Astrocyte of the spinal cord (primary cell): ENCODE results near the gene ADAMTS19.

Experiments used
- DNase-seq: peaks from one replicate; pipeline ENCODE4 v3.0.0; 2011; ENCODE audit warnings: low read depth, low spot score
- H3K4me3 ChIP-seq: 2 replicates; pipeline ENCODE4 v1.5.1; 2011; ENCODE audit warnings: low read depth, mild to moderate bottlenecking, low read length, moderate library complexity
- CTCF ChIP-seq: IDR thresholded peaks from 2 replicates; pipeline ENCODE4 v1.5.1; 2012; ENCODE audit warnings: low read depth, mild to moderate bottlenecking, low read length, inconsistent platforms
- in situ Hi-C: cut with HindIII; loops from 2 replicates; pipeline ENCODE4 v1.10.0; 2017; ENCODE audit warnings: low sequenced_read_pairs

ADAMTS19 gene

GRCh38 chr5:129496864-129497595, 36.9 kb downstream of the ADAMTS19 start:
- in situ Hi-C loops, result no loop called here
- H3K4me3 ChIP-seq, result no peak overlapping the region
- DNase-seq, result no peak
- TF ChIP-seq CTCF, result no peak

- no peak for TF ChIP-seq CTCF
- in situ Hi-C loops, result no loop called here
- no peak overlapping the region for H3K4me3 ChIP-seq
- no peak for DNase-seq
These were observed 39.2 kb downstream of the ADAMTS19 start for GRCh38 chr5:129499208-129499852.

- in situ Hi-C loops, result no loop called here
- no peak for DNase-seq
- TF ChIP-seq CTCF, result no peak
- no peak overlapping the region for H3K4me3 ChIP-seq
These were observed 40.0 kb downstream of the ADAMTS19 start for GRCh38 chr5:129500101-129500500.

GRCh38 chr5:129506086-129506485, 46.0 kb downstream of the ADAMTS19 start:
- TF ChIP-seq CTCF, result no peak
- no peak overlapping the region for H3K4me3 ChIP-seq
- in situ Hi-C loops, result no loop called here
- peak; percentile 62 for DNase-seq

- in situ Hi-C loops, result no loop called here
- no peak for DNase-seq
These were observed 46.9 kb downstream of the ADAMTS19 start for GRCh38 chr5:129506950-129507349.

GRCh38 chr5:129507527-129507926, 47.4 kb downstream of the ADAMTS19 start:
- TF ChIP-seq CTCF, result no peak

More at GRCh38 chr5:129506950-129507349, 46.9 kb downstream of the ADAMTS19 start:
- no peak overlapping the region for H3K4me3 ChIP-seq
- no peak for TF ChIP-seq CTCF

More at GRCh38 chr5:129507527-129507926, 47.4 kb downstream of the ADAMTS19 start:
- in situ Hi-C loops, result no loop called here
- H3K4me3 ChIP-seq, result no peak overlapping the region
- DNase-seq, result no peak
